Suprapubic skin (tissue), 3 donors: ENCODE results near the gene SLCO1B3.

ENCODE experiments used
- POLR2A ChIP-seq, 2 donors: fragments of 450-650 bp; IDR thresholded peaks; one replicate each; pipeline ENCODE4 v1.6.1; 2017; ENCODE audit warnings: antibody characterized with exemption in 2 of 2, mild to moderate bottlenecking in 2 of 2, moderate library complexity in 2 of 2
- TF ChIP-seq, protein P1 (sequence below), 2 donors: fragments of 200-600 bp in 1 of 2; fragments of 450-650 bp in 1 of 2; sonication (generic) in 1 of 2; IDR thresholded peaks; one replicate each; pipeline ENCODE4 v1.5.1; 2016 to 2019; ENCODE audit warnings: antibody characterized with exemption in 2 of 2, mild to moderate bottlenecking in 1 of 2, moderate library complexity in 1 of 2

DNA sequence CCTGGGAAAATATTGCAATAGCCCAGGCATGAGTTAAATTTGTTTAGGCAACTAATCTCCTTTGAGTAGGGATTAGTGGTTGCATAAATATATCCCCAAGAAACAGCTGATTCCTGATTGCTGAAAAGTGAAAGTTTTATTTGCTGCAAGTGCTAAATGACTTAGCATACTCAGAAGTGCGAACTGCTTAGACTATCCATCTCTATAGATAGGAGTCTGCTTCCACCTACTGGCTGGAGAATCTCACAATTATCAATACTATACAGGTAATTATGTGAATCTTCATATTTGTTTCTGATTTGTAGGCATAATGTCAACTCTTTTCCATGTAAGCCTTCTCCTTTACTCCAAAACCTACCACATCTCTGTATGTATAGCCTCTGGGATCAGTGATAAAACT is 12.0 kb upstream of the SLCO1B3 start:
- TF ChIP-seq, protein P1, sequence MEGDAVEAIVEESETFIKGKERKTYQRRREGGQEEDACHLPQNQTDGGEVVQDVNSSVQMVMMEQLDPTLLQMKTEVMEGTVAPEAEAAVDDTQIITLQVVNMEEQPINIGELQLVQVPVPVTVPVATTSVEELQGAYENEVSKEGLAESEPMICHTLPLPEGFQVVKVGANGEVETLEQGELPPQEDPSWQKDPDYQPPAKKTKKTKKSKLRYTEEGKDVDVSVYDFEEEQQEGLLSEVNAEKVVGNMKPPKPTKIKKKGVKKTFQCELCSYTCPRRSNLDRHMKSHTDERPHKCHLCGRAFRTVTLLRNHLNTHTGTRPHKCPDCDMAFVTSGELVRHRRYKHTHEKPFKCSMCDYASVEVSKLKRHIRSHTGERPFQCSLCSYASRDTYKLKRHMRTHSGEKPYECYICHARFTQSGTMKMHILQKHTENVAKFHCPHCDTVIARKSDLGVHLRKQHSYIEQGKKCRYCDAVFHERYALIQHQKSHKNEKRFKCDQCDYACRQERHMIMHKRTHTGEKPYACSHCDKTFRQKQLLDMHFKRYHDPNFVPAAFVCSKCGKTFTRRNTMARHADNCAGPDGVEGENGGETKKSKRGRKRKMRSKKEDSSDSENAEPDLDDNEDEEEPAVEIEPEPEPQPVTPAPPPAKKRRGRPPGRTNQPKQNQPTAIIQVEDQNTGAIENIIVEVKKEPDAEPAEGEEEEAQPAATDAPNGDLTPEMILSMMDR (IDR thresholded peaks at IDR 0.05), result no peak
- no peak for TF ChIP-seq POLR2A (IDR thresholded peaks at IDR 0.05)
